Right cardiac atrium (tissue), 5 donors: ENCODE measurements around the gene FGF14. TPM values are rescaled to one million over a fixed set of nuclear protein-coding genes. Genes with fewer than 3 reads are reported as not detected.
A peak's percentile ranks its signal among the peaks of the same experiment; 100 is the strongest.

Source experiments
- ATAC-seq, 2 donors: fragments of 200-7000 bp; cut with Tn5 transposase; one replicate each; pipeline versions ENCODE4 v1.8.0 to v1.9.1; 2020; ENCODE audit warnings: moderate library complexity in 2 of 2, mild to moderate bottlenecking in 1 of 2
- DNase-seq, 3 donors: peaks; one replicate each; pipeline ENCODE4 v3.0.0-alpha.2; 2020
- H3K27ac ChIP-seq: one replicate; pipeline ENCODE4 v1.5.1; 2013; ENCODE audit warnings: mild to moderate bottlenecking, low read length, control low read depth, moderate library complexity
- H3K27me3 ChIP-seq: one replicate; pipeline ENCODE4 v1.6.1; 2013; ENCODE audit not compliant: control insufficient read depth, insufficient read depth
- H3K4me1 ChIP-seq: one replicate; pipeline ENCODE4 v1.6.1; 2013; ENCODE audit warnings: low read length; ENCODE audit not compliant: control insufficient read depth, insufficient read depth
- H3K4me3 ChIP-seq: one replicate; pipeline ENCODE4 v1.5.1; 2013; ENCODE audit warnings: low read length, control low read depth
- H3K9me3 ChIP-seq: one replicate; pipeline ENCODE4 v1.6.1; 2013; ENCODE audit warnings: low read length; ENCODE audit not compliant: control insufficient read depth
- WGBS: extraction: QIAGEN DNeasy Blood & Tissue Kit; methylation state at CpG from one replicate; pipeline ENCODE4 v1.1.7; 2013; 5-methylcytosine and 5-hydroxymethylcytosine counted together
- intact Hi-C, 4 donors: fragments of 100-400 bp; cut with DNase I; formaldehyde crosslinking; loops; one replicate each; pipeline versions ENCODE4 v1.11.0 to v1.14.0; 2022 to 2023
- polyA plus RNA-seq: library from polyadenylated mRNA; stranded (reverse); fragments of 200-250 nt; gene quantifications from one replicate; pipeline ENCODE4 v1.2.3, GENCODE V29; 2013
- total RNA-seq, 4 donors: library from RNA; stranded (reverse); fragmentation: NEBNext Ultra II Directional; extraction: Animal tissue kit (Norgen Biotek cat#: 25700); gene quantifications; one replicate each; pipeline ENCODE4 v1.2.1, GENCODE V29; 2021
- donor health status: healthy with polysubstance abuse.
- donor health status: DM: no; HTN: yes; CAD: no.
- donor health status: DM: no; HTN: no; CAD: no.
- donor health status: DM: no; HTN: yes; CAD: no; lungs with severe emphysema.
- donor health status: DM: yes; HTN: yes; CAD: no.

FGF14 gene
- total and polyA plus RNA-seq, 5 donors, result 0.54 to 4.9 (median 3.0) TPM

DNA sequence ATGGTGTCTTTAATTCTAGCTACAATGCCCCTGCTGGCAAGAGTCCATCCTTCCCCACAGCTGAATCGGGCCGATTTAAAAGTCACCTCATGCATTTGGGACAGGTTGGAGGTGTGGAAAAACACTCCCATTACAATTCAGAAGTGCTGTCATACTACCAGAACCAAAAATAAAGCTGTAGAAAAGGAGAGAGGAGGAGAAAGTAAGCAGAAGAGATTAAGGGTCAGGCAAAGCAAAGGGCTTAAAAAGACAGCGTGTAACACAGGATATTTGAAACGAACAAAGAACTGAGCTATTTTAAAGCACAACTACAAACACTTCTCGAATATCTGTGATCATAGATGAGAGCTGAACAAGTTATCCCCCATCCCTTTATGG lies 90.4 kb downstream of the FGF14 start:
- WGBS, result 40% methylated on average over 5 of the region's 5 CpGs
- Histone ChIP-seq H3K4me1 (no peaks in the 10 kb centered on the region), H3K27ac (peak overlapping the region; percentile 62), H3K9me3 (no peaks in the 10 kb centered on the region), H3K4me3 (no peak overlapping the region), H3K27me3 (no peaks in the 10 kb centered on the region)
- intact Hi-C loops, result loop anchor here in 1 of 4 donors (10.0 kb wide), 1 partner anchor 83 kb away; no protein-coding TSS in a partner anchor
- ATAC-seq (peak; percentile 24 to 34), DNase-seq (no peak)

DNA sequence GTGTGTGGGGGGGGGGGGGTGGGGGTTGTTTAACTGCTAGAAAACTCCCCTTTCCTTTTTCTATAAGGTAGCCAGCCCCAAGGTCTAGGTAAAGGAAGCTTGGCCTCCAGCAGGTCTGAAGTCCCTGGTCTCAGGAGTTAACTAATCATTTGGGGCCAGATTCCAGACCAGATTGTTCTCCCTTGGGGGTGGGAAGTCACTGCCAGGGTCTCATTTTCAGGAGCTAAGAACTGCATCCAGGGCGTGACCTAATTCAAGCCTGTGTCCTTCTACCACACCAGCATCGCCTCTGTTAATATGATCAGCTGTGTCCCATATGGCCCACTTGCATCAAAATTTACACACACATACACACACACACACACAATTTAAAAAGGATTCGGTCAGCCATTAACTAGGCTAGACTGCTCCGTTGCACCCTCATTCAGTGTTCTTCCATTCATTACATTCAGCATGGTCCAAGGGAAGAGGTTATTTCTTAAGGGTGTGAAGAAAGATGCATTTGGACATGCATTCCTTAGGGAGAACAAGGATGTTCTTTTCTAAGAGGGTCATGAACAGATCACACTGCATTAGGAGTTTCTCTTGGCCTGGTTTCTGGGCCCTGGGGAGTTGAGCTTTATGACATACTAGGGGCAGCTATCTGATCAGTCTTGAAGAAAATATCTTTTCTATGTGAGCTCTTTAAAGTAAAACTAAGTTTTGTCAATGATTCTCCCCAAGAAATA lies 91.0 kb downstream of the FGF14 start:
- DNase-seq, result peak in 2 of 3 donors; percentile 27 to 50
- WGBS, result 78% methylated on average over 4 of the region's 4 CpGs
- ATAC-seq, result peak; percentile 32 to 38
- H3K27me3 ChIP-seq, result no peaks in the 10 kb centered on the region
- H3K9me3 ChIP-seq, result no peaks in the 10 kb centered on the region
- no peak overlapping the region for H3K4me3 ChIP-seq
- H3K4me1 ChIP-seq, result no peaks in the 10 kb centered on the region
- intact Hi-C loops, result loop anchor here in 1 of 4 donors (10.0 kb wide), 1 partner anchor 84 kb away; no protein-coding TSS in a partner anchor
- peak overlapping the region; percentile 62 for H3K27ac ChIP-seq

DNA sequence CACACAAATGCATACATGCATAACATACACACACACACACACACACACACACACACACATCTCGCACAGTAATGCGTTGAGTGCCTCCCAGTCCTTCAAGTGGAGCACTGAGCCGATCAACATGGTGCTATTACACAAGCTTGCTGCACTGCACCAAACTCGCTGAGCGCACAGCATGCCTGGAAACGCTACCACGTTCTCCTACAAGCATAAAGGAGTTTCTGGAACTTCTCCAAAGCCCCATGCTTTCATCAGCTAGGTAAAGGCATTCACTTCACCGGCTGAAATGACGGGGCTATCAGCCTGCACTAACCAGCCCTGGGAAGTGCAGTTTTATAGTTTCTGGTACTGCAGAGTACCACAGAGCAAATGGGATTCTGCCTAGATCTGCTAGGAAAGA lies 92.7 kb downstream of the FGF14 start:
- DNase-seq (no peak), ATAC-seq (peak in 1 of 2 donors; percentile 24)
- Histone ChIP-seq H3K4me3 (no peak overlapping the region), H3K4me1 (no peaks in the 10 kb centered on the region), H3K27ac (no peak overlapping the region), H3K9me3 (no peaks in the 10 kb centered on the region), H3K27me3 (no peaks in the 10 kb centered on the region)
- WGBS, result 69% methylated on average over 9 of the region's 9 CpGs
- intact Hi-C loops, result no loop called here

DNA sequence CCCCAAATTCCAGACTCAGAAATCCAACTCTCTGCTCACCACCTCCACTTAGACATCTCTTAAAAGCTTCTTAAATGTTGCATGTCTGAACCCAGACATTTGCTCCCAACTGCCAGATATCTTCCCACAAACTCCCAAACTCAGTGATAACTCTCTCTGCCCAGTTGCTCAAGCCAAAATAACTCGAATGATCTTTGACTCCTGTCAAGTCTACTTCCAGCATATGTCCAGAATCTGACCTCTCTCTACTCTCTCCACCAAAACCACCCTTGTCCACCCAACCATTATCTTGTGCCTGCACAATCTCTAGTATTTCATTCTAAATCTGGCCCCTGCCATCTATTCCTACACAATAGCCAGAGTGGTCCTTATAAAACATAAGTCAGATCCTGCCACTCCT lies 99.3 kb downstream of the FGF14 start:
- ATAC-seq (no peak), DNase-seq (no peak)
- H3K4me1 ChIP-seq, result no peaks in the 10 kb centered on the region
- no peaks in the 10 kb centered on the region for H3K9me3 ChIP-seq
- intact Hi-C loops, result no loop called here
- H3K4me3 ChIP-seq, result no peak overlapping the region
- WGBS, result 42% methylated on average over 1 of the region's 1 CpG
- no peaks in the 10 kb centered on the region for H3K27me3 ChIP-seq
- H3K27ac ChIP-seq, result no peak overlapping the region

DNA sequence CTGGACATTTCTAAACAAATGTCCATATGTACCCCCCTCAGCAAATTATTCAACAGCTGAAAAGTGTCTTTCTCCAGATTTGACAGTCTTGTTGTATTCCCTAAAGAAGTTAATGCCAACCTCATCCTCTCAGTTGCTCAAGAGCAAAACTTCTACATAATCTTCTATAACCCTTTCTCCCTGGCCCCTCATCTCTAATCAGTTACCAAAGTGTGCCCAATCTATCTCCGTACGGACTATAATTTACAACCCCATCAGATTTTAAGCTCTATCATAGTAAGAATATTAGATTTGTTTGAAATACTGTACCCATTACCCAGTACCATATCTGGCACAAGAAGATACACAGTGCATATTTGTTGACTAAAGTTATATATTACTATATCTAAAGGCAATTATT lies 101.5 kb downstream of the FGF14 start:
- Histone ChIP-seq H3K4me3 (no peak overlapping the region), H3K4me1 (no peaks in the 10 kb centered on the region), H3K27me3 (no peaks in the 10 kb centered on the region), H3K9me3 (no peaks in the 10 kb centered on the region), H3K27ac (no peak overlapping the region)
- ATAC-seq (no peak), DNase-seq (no peak)
- 96% methylated on average over 2 of the region's 2 CpGs for WGBS
- intact Hi-C loops, result no loop called here

DNA sequence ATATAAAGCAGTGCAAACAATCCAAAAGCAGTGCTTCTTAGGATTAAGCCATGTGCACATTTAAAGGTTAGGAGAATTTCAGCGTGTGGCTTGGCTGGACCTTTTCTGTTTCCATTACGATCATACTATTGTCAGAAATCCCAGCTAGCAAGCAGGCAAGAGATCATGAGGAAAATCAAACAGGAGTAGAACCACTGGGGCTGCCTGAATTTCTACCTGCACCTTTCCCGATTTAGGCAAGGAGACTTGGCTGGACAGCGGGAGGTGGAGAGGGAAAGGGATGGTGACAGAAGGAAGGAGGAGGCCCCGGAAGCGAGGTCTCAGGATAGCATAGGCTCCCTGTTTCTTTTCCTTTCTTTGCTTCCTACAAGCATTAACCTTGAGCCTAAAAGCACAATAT lies 102.5 kb downstream of the FGF14 start:
- Histone ChIP-seq H3K4me3 (no peak overlapping the region), H3K27me3 (no peaks in the 10 kb centered on the region), H3K9me3 (no peaks in the 10 kb centered on the region), H3K4me1 (no peaks in the 10 kb centered on the region), H3K27ac (no peak overlapping the region)
- DNase-seq (no peak), ATAC-seq (no peak)
- WGBS, result 79% methylated on average over 6 of the region's 6 CpGs
- intact Hi-C loops, result no loop called here

DNA sequence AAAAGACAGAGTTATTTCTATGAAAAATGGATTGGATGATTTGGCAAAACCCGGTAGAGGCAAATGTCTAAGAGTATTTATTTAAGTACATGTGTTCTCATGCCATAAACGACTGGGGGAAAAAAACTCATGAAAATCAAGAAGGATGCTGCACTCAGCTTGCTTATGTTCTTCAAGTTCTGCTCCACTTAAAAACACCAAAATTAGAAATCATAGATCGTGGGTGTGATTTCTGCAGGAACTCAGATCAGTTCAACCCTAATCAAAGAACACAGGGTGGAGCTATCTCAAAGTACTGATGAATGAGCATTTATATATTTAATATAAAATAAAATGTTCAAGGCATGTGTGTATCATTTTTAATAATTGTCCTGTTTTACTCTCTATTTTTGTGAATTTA lies 103.8 kb downstream of the FGF14 start:
- ATAC-seq (no peak), DNase-seq (no peak)
- 70% methylated on average over 3 of the region's 3 CpGs for WGBS
- no peak overlapping the region for H3K27ac ChIP-seq
- H3K4me3 ChIP-seq, result no peak overlapping the region
- H3K9me3 ChIP-seq, result no peaks in the 10 kb centered on the region
- H3K4me1 ChIP-seq, result no peaks in the 10 kb centered on the region
- intact Hi-C loops, result no loop called here
- no peaks in the 10 kb centered on the region for H3K27me3 ChIP-seq

DNA sequence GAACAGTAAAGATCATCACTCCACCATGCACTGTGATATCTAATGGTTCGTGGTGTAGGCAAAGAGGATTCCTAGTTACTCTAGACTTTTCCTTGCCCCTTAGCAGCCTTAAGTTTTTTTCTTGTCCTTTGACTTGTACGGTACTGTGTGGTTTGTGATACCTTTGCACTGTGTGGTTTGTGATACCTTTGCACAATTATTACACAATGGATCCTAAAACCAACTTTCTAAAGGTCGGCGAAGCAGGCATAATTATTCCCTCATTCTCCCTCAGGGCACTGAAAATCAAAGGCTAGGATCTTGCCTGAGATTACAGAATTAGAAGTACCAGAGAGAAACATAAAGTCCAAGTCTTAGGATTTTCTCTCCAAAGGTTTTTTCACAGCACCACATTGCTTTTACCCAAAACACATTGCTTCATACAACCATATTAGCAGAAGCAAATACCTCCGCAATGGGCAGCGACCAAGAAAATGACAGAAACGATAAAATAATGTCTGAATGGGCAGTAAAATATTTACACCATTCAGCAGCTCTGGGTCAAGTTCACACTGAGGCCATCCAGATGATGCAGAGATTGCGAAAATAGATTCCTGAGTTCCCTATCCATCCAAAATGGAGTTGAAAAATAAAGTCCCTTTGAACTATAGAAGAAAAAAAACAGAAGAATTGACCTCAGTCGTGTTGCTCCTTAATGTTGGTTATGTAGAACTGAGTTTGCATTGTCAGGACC lies 106.4 kb downstream of the FGF14 start:
- Histone ChIP-seq H3K27ac (no peak overlapping the region), H3K4me1 (no peaks in the 10 kb centered on the region), H3K4me3 (no peak overlapping the region), H3K9me3 (no peaks in the 10 kb centered on the region), H3K27me3 (no peaks in the 10 kb centered on the region)
- no peak for ATAC-seq
- DNase-seq, result no peak
- intact Hi-C loops, result no loop called here
- 77% methylated on average over 9 of the region's 9 CpGs for WGBS

DNA sequence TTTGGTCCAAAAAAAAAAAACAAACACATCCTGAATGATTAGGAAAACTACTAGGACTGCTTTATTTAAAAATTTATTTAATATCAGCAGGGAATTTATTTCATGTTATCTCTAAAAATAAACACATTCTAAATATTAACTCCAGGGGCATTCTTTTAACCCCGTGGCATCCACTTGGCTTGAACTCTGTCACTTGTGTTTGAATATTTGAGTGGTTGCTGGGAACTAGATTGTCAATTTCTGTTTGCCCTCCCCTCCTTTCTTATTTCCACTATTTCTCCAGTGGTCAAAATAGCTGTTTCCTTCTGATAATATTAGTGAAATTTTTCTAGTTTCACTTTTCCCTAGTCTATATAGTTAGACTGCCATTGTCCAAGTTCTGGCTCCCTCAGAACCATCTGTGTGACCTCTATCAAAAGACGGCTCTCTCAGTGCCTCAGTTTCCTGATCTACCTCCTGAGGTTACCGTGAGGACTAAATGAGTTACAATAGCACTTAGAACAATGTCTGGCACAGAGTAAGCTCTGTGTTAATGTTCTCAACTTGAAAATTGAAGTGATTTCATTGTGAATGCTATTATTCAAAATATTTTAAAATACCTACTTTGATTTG lies 107.3 kb downstream of the FGF14 start:
- DNase-seq (no peak), ATAC-seq (peak; percentile 32 to 62)
- H3K27me3 ChIP-seq, result no peaks in the 10 kb centered on the region
- no peak overlapping the region for H3K27ac ChIP-seq
- no peaks in the 10 kb centered on the region for H3K4me1 ChIP-seq
- no peaks in the 10 kb centered on the region for H3K9me3 ChIP-seq
- intact Hi-C loops, result no loop called here
- H3K4me3 ChIP-seq, result no peak overlapping the region
- whole genome bisulfite sequencing, result 38% methylated on average over 3 of the region's 3 CpGs

DNA sequence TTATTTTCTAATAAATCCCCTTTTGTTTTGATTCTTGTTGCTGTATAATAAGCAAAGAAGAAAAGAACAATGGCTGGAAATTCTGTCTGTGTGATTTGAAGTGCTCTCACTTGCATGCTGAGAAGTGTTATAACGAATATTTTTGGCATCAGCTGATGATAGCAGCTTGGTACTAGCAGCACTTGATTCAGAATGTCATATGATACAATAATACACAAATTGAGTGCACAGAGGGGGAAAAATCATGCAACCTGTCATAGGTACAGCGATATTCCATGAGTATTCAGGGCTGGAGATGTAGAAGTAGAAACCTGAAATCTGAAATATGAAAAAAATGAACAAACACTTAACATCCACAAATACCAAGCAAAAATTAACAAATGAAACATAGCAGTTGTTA lies 108.1 kb downstream of the FGF14 start:
- ATAC-seq (peak; percentile 46 to 74), DNase-seq (no peak)
- H3K27ac ChIP-seq, result no peak overlapping the region
- 50% methylated on average over 2 of the region's 2 CpGs for WGBS
- no peaks in the 10 kb centered on the region for H3K27me3 ChIP-seq
- H3K9me3 ChIP-seq, result no peaks in the 10 kb centered on the region
- intact Hi-C loops, result no loop called here
- H3K4me1 ChIP-seq, result no peaks in the 10 kb centered on the region
- no peak overlapping the region for H3K4me3 ChIP-seq

DNA sequence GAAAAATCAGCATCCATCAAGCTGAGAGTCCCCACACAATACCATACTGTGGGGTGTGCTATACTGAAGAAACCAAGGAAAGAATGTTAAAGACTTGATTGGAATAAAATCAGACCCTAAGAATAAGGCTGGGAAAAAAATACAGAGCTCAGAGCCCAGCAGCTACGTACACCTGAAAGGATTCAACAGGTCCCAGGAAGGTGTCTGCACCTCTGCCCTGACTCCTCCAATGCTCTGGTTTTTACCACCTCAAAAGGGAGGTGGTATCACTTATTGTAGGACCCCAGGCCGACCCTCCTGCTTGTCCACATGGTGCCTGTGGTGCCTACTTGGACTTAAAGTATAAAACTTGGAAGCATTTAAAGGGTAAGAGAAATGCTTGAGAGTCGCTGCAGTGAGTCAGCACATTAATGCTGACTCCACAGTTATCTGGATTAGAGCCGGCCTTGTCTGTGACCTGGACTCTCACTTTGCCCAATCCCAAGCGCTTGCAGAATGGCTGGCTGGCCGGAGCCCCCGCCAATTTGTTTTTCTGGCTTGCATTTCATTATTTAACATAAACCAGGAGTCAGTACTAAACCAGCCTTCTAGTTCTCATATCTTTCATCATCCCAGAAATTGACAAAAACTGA lies 110.1 kb downstream of the FGF14 start:
- no peaks in the 10 kb centered on the region for H3K9me3 ChIP-seq
- no peaks in the 10 kb centered on the region for H3K27me3 ChIP-seq
- intact Hi-C loops, result no loop called here
- H3K27ac ChIP-seq, result no peak overlapping the region
- no peaks in the 10 kb centered on the region for H3K4me1 ChIP-seq
- DNase-seq (peak in 1 of 3 donors; percentile 12), ATAC-seq (peak; percentile 61 to 68)
- H3K4me3 ChIP-seq, result no peak overlapping the region
- 74% methylated on average over 7 of the region's 7 CpGs for WGBS
